Measurements from ENCODE around the gene UBFD1.
"Not testable (repeated sequence)": the region's sequence is repeated elsewhere in the genome, so short reads cannot be mapped to it uniquely, and the experiment has no call there.

UBFD1 gene

DNA sequence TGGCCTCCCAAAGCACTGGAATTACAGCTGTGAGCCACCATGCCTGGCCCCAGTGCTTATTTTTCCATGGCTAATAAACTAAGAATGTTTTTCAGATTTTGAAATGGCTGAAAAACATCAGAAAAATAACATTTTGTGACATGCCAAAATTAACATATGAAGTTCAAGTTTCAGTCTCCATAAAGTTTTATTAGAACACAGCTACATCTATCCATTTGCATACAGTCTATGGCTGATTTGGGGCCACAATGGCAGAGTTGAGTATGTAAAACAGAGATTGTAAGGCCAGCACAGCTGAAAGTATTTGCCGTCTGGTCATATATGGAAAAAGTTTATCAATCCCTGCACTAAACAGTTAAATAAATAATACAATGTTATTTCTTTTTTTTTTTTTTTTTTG lies 52.4 kb downstream of the UBFD1 start:
- DNase-seq (ENCODE audit: low read depth) = no peak

DNA sequence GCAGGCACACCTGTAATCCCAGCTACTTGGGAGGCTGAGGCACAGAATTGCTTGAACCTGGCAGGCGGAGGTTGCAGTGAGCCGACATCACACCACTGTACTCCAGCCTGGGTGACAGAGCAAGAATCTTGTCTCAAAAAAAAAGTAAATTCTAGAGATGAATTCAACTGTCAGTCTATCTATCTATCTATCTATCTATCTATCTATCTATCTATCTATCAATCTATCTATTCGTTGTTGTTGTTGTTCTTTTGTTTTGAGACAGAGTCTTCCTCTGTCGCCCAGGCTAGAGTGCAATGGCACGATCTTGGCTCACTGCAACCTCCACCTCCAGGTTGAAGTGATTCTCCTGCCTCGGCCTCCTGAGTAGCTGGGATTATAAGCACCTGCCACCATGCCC lies 53.4 kb downstream of the UBFD1 start:
- not testable (repeated sequence) for DNase-seq (ENCODE audit: low read depth)

DNA sequence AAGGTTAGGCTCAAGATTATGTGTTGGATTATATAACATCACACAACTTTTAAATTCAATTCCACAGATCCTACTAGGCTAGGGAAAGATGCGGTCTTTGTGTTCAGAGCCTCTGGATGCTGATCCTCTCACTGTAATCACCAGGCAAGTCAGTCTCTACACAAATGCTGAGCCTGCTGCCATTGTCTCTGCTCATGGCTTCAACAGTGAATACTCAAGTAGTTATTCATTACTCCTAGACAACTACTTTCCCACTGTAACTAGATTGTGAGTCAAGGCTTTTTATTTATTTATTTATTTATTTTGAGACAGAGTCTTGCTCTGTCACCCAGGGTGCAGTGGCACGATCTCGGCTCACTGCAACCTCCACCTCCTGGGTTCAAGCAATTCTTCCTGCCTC lies 54.4 kb downstream of the UBFD1 start:
- no peak for DNase-seq (ENCODE audit: low read depth)

DNA sequence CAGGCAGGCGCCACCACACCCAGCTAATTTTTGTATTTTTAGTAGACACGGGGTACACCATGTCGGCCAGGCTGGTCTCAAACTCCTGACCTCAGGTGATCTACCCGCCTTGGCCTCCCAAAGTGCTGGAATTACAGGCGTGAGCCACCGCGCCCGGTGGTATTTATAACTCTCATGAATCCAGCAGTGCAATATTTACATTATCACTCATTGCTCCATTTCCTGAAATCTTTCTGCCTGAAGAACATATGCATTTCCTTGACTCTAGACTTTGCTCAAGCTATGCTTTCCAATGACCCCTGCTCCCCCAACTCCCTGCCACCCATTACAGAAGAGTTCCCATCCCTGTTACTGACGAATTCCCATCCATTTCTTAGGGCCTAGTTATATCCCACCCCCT lies 58.3 kb downstream of the UBFD1 start:
- no peak for DNase-seq (ENCODE audit: low read depth)

All from non-pigmented ciliary epithelial cell (primary cell).